GM12874 (cell line): ENCODE results near the gene TFB2M.

Source experiments
- TF ChIP-seq, protein P1 (sequence below): IDR thresholded peaks from 2 replicates; pipeline ENCODE4 v1.5.1; 2011; ENCODE audit warnings: low read depth, mild to moderate bottlenecking, control low read depth, low read length, moderate library complexity; ENCODE audit not compliant: insufficient read depth

The TFB2M gene

DNA sequence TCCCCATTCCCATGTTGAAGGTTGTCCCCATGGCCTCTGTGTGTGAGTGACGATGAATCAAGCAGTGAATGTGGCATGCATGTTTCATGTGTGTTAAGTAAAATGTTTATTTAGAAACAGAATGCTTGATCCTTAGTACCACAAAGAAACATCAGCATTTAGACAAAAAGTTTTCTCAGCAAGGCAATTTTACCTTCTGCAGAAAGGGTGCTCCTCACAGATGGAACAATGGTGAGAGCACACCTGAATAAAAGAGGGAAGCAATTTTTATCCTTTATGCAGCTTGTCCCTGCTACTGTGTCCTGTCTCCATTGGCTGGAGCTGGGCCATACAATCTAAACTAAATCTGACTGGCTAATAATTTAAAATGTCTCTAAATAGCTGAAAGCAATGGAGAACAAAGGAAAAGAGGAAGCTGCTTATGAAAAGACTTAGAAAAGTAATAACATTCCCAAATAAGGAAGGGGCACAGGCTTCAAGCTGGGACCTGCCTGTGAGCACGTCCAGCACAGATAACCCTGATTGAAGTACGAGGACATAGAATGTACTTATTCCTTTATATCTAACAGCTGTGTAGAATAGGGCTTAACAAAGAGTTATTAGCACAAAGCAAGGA is 50.6 kb downstream of the TFB2M start:
- TF ChIP-seq, protein P1, sequence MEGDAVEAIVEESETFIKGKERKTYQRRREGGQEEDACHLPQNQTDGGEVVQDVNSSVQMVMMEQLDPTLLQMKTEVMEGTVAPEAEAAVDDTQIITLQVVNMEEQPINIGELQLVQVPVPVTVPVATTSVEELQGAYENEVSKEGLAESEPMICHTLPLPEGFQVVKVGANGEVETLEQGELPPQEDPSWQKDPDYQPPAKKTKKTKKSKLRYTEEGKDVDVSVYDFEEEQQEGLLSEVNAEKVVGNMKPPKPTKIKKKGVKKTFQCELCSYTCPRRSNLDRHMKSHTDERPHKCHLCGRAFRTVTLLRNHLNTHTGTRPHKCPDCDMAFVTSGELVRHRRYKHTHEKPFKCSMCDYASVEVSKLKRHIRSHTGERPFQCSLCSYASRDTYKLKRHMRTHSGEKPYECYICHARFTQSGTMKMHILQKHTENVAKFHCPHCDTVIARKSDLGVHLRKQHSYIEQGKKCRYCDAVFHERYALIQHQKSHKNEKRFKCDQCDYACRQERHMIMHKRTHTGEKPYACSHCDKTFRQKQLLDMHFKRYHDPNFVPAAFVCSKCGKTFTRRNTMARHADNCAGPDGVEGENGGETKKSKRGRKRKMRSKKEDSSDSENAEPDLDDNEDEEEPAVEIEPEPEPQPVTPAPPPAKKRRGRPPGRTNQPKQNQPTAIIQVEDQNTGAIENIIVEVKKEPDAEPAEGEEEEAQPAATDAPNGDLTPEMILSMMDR, result no peak

DNA sequence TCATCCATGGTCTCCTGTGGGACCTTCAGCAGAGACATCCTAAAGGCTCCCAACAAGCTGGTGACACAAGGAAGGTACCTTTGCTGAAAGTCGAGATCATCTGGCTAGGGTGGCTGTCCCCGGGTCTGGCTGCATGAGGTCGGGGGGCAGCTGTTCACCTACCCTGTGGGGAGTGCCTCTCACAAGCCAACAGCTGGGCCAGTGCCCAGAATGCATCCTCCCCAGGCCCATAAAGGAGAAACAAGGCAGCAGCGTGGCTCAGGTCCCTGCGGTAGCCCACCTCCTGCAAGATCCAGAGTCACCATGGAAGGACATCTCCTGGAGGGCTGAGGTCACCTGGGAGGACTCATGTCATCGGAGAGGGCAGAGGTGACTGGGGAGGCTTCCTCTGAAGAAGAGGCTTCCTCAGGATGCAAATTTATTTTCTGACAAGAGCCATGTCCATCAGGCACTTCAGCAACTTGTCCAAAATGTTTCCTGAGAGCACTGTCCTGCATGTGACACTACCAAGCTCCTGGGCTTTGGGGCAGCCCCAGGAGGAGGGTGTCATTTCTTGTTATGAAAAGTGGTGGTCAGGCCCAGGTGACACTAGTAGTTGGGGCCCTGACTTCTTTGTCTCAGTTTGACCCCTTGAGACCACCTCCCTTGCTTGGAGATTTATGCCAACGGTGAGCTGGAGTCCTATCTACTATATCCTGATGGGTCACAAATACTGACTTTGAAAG is 52.3 kb downstream of the TFB2M start:
- TF ChIP-seq, protein P1, result no peak

DNA sequence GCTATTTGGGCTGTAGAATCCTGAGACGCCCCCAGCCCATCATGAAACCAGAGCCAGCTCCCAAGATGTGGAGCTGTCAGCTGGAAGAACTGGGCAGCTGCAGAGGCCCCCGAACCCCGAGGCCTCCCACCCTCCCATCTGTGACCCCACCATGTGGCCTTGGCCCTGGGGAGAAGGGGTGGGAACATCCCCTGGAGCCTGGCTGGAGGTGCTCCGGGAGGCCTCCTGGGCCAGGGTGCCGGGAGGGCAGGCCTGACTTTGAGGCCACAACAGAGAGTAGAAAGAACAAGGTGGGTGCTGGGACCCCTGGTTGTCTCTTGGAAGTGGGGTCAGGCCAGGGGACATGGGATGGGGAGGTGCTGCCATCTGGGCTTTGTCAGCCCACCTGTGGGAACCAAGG is 53.0 kb downstream of the TFB2M start:
- TF ChIP-seq, protein P1, result no peak

DNA sequence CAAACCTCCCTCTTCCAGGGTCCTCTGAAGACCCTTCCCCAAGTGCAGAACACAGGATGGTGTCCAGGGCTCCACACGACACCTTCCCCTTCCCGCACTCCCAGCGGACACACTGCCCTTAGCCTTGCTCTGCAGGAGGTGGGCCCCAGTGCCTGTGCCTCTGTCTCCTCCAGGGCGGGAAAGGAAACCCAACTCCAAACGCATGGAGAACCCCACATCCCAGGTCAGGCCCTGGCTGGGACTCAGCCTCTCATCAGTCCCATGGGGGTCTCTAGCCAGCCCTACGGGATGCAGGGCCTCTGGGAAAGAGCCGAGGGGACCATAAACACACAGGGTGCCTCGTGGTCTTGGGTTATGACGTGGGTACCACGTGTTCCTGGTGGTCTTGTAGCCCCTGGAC is 53.4 kb downstream of the TFB2M start:
- TF ChIP-seq, protein P1, result no peak

DNA sequence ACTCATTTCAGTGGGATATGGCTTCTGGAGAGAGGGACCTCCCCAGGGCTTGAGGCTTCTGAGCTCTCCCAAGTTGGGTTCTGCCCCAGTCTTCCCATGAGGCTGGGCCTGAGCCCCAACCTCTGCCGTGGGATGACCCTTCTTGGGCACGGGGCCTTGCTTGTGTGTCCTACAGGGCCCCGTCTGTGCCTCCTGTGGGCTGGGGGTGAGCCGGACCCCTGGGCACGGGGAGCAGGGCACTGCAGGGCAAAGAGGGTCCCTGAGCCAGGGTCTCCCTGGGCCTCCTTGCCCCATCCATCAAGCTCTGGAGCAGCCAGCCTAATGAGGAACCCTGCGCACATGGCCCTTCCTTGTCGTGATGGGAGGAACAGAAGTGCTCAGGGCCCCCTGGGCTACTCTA is 53.8 kb downstream of the TFB2M start:
- TF ChIP-seq, protein P1, result no peak

DNA sequence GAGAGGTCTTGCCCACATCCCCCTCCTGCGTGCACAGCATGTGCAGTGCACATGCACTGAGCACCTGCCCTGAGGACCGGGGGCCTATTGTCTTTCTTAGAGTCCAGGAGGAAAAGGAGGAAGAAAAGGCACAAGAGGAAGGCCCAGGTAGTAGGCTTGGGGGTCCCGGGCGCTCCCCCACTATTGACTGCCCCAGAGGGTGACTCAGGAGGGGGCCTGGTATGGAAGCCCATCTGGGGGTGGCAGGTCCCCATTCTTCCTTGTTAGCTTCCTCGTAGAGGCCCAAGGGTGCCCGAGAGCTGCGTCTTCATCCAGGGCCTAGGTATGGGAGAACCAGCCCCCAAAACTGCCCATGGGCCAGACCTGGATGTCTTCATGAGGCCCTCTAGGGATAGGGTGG is 54.9 kb downstream of the TFB2M start:
- TF ChIP-seq, protein P1, result no peak

DNA sequence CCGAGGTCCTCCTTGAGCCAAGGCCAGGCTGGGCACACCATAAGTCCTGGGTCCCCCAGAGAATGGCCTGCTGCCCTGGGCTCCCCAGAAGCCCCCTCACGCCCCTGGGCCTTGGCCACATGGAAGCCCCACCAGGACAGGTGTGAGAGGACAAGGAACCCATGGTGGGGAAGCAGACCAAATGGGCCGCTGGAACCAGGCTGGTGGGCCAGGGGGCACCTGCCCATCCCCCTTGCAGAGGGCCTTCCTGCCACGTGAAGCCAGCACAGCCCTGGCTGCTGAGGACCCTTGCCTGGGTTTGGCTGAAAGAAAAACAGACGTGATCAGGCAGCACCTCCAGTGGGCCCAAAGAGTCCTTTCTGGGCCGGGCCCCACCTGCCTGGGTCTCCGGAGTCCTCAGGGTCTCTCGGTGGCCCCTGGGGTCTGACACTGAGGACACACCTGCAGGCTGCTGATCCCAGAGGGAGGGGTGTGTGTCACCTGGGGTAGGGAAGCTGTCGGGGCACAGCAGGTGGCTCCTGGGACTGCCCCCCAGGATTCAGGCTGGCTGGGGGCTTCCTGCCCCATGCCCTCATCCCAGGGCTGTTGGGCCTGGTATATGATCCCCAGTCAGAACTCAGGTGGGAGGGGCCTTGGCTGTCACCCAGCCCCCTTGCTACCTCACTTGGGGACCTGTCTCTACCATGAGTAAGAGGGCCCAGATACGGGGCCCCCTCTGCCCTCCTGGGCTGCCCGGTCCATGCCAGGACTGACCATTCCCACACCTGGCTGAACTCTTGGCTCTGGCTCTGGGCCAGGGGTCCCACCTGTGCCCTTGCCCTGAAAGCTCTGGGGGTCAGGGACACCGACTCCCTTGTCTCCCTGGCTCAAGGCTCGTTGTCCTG is 55.7 kb downstream of the TFB2M start:
- TF ChIP-seq, protein P1, result no peak
